ENCODE measurements around the gene LDHD. TPM values are rescaled to one million over a fixed set of nuclear protein-coding genes. Genes with fewer than 3 reads are reported as not detected.

Gene LDHD
- total and polyA plus RNA-seq, 2 of the 13 experiments (the other 11 are each of a cell fraction or from before 2014, with no cell fraction given) = 9.1 to 9.8 TPM

- TF ChIP-seq AHDC1 (CRISPR knock-in tag; IDR thresholded peaks at IDR 0.05; ENCODE audit: borderline replicate concordance) (peak; percentile 61; the same call in 1 of the 2 replicates), KLF12 (CRISPR knock-in tag; IDR thresholded peaks at IDR 0.05; ENCODE audit: borderline replicate concordance) (peak; percentile 87), ZNF432 (CRISPR knock-in tag; IDR thresholded peaks at IDR 0.05; ENCODE audit: borderline replicate concordance) (no peak; the same call in 1 of the 2 replicates), TEAD2 (CRISPR knock-in tag; IDR thresholded peaks at IDR 0.05) (no peak), BATF2 (CRISPR knock-in tag; IDR thresholded peaks at IDR 0.05) (no peak), GATAD2A (CRISPR knock-in tag; IDR thresholded peaks at IDR 0.05) (no peak), POLR2AphosphoS2 (IDR thresholded peaks at IDR 0.05; ENCODE audit: low read depth, low read length) (no peak), ZNF441 (CRISPR knock-in tag; IDR thresholded peaks at IDR 0.05; ENCODE audit: borderline replicate concordance) (peak; percentile 89; the same call in 1 of the 2 replicates), HES4 (CRISPR knock-in tag; IDR thresholded peaks at IDR 0.05; ENCODE audit: borderline replicate concordance) (peak; percentile 96; the same call in 1 of the 2 replicates), ZNF224 (CRISPR knock-in tag; IDR thresholded peaks at IDR 0.05) (no peak), ZNF430 (CRISPR knock-in tag; IDR thresholded peaks at IDR 0.05) (peak; percentile 62; the same call in 1 of the 2 replicates), FOXK1 (CRISPR knock-in tag; IDR thresholded peaks at IDR 0.05; ENCODE audit: borderline replicate concordance, low read depth) (peak; percentile 74; the same call in 1 of the 2 replicates), GABPB1 (CRISPR knock-in tag; IDR thresholded peaks at IDR 0.05) (peak; percentile 88), HDAC2 (CRISPR knock-in tag; IDR thresholded peaks at IDR 0.05) (peak; percentile 77), NBN (conservative IDR thresholded peaks at IDR 0.05) (no peak), KLF13 (CRISPR knock-in tag; IDR thresholded peaks at IDR 0.05) (0 out of 2 replicates have a peak, but pooled peaks have one; percentile 82)
- TF ChIP-seq, protein P1, sequence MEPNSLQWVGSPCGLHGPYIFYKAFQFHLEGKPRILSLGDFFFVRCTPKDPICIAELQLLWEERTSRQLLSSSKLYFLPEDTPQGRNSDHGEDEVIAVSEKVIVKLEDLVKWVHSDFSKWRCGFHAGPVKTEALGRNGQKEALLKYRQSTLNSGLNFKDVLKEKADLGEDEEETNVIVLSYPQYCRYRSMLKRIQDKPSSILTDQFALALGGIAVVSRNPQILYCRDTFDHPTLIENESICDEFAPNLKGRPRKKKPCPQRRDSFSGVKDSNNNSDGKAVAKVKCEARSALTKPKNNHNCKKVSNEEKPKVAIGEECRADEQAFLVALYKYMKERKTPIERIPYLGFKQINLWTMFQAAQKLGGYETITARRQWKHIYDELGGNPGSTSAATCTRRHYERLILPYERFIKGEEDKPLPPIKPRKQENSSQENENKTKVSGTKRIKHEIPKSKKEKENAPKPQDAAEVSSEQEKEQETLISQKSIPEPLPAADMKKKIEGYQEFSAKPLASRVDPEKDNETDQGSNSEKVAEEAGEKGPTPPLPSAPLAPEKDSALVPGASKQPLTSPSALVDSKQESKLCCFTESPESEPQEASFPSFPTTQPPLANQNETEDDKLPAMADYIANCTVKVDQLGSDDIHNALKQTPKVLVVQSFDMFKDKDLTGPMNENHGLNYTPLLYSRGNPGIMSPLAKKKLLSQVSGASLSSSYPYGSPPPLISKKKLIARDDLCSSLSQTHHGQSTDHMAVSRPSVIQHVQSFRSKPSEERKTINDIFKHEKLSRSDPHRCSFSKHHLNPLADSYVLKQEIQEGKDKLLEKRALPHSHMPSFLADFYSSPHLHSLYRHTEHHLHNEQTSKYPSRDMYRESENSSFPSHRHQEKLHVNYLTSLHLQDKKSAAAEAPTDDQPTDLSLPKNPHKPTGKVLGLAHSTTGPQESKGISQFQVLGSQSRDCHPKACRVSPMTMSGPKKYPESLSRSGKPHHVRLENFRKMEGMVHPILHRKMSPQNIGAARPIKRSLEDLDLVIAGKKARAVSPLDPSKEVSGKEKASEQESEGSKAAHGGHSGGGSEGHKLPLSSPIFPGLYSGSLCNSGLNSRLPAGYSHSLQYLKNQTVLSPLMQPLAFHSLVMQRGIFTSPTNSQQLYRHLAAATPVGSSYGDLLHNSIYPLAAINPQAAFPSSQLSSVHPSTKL (CRISPR knock-in tag; IDR thresholded peaks at IDR 0.05) = peak; percentile 84
- TF ChIP-seq, protein P2, sequence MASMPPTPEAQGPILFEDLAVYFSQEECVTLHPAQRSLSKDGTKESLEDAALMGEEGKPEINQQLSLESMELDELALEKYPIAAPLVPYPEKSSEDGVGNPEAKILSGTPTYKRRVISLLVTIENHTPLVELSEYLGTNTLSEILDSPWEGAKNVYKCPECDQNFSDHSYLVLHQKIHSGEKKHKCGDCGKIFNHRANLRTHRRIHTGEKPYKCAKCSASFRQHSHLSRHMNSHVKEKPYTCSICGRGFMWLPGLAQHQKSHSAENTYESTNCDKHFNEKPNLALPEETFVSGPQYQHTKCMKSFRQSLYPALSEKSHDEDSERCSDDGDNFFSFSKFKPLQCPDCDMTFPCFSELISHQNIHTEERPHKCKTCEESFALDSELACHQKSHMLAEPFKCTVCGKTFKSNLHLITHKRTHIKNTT (CRISPR knock-in tag; IDR thresholded peaks at IDR 0.05) = no peak
Measured at GRCh38 chr16:75148311-75149195, 32.0 kb upstream of the LDHD start, which contains the start of gene ZFP1 (continued).
